ENCODE measurements around the gene KATNA1. TPM values are rescaled to one million over a fixed set of nuclear protein-coding genes. Genes with fewer than 3 reads are reported as not detected.
"Not testable (repeated sequence)": the region's sequence is repeated elsewhere in the genome, so short reads cannot be mapped to it uniquely, and the experiment has no call there.

Gene KATNA1
- total RNA-seq, 1 donor: 36.9 TPM

- TF ChIP-seq CTCF (IDR thresholded peaks at IDR 0.05; ENCODE audit: extremely low read depth, low read depth, low read length): no peak
- peaks cover 25% of the 10 kb centered on the region for H3K79me2 ChIP-seq (ENCODE audit: insufficient read depth, low read length)
- no peak overlapping the region for H3K4me3 ChIP-seq (ENCODE audit: insufficient read depth, low read length)
- H3K27me3 ChIP-seq (ENCODE audit: insufficient read depth, low read length): no peaks in the 10 kb centered on the region
- no peaks in the 10 kb centered on the region for H3K9me3 ChIP-seq (ENCODE audit: low read depth, low read length)
- no peaks in the 10 kb centered on the region for H3K4me1 ChIP-seq (ENCODE audit: insufficient read depth, low read length)
- no peak overlapping the region for H3K4me2 ChIP-seq (ENCODE audit: insufficient read depth, low read length)
- peaks cover 8% of the 10 kb centered on the region for H4K20me1 ChIP-seq (ENCODE audit: insufficient read depth, low read length)
- DNase-seq (ENCODE audit: insufficient read length, low spot score, missing footprints): no peak
- peaks cover 38% of the 10 kb centered on the region for H3K36me3 ChIP-seq (ENCODE audit: insufficient read depth, low read length)
- no peak overlapping the region for H3K27ac ChIP-seq (ENCODE audit: low read depth, low read length)
- H2AFZ ChIP-seq (ENCODE audit: low read length): no peak overlapping the region
These were observed 32.7 kb upstream of the KATNA1 start for GRCh38 chr6:149681209-149681608.

- H3K4me2 ChIP-seq (ENCODE audit: insufficient read depth, low read length): no peak overlapping the region
- H3K79me2 ChIP-seq (ENCODE audit: insufficient read depth, low read length): peaks cover 22% of the 10 kb centered on the region
- peaks cover 45% of the 10 kb centered on the region for H3K36me3 ChIP-seq (ENCODE audit: insufficient read depth, low read length)
- H3K9me3 ChIP-seq (ENCODE audit: low read depth, low read length): no peaks in the 10 kb centered on the region
- no peak for DNase-seq (ENCODE audit: insufficient read length, low spot score, missing footprints)
- H3K27me3 ChIP-seq (ENCODE audit: insufficient read depth, low read length): no peaks in the 10 kb centered on the region
- H4K20me1 ChIP-seq (ENCODE audit: insufficient read depth, low read length): peaks cover 8% of the 10 kb centered on the region
- H3K4me3 ChIP-seq (ENCODE audit: insufficient read depth, low read length): no peak overlapping the region
- H2AFZ ChIP-seq (ENCODE audit: low read length): no peak overlapping the region
- H3K4me1 ChIP-seq (ENCODE audit: insufficient read depth, low read length): no peaks in the 10 kb centered on the region
- H3K27ac ChIP-seq (ENCODE audit: low read depth, low read length): no peak overlapping the region
- no peak for TF ChIP-seq CTCF (IDR thresholded peaks at IDR 0.05; ENCODE audit: extremely low read depth, low read depth, low read length)
These were observed 32.0 kb upstream of the KATNA1 start for GRCh38 chr6:149680503-149680902.

GRCh38 chr6:149672265-149672664 lies 23.8 kb upstream of the KATNA1 start:
- H3K36me3 ChIP-seq (ENCODE audit: insufficient read depth, low read length): peaks cover 49% of the 10 kb centered on the region
- H3K79me2 ChIP-seq (ENCODE audit: insufficient read depth, low read length); H4K20me1 ChIP-seq (ENCODE audit: insufficient read depth, low read length); H3K9me3 ChIP-seq (ENCODE audit: low read depth, low read length); H3K27me3 ChIP-seq (ENCODE audit: insufficient read depth, low read length); H3K27ac ChIP-seq (ENCODE audit: low read depth, low read length); H3K4me1 ChIP-seq (ENCODE audit: insufficient read depth, low read length); DNase-seq (ENCODE audit: insufficient read length, low spot score, missing footprints); H3K4me2 ChIP-seq (ENCODE audit: insufficient read depth, low read length); H2AFZ ChIP-seq (ENCODE audit: low read length); H3K4me3 ChIP-seq (ENCODE audit: insufficient read depth, low read length): not testable (repeated sequence)

GRCh38 chr6:149660028-149660427 lies 11.5 kb upstream of the KATNA1 start:
- Histone ChIP-seq H3K27me3 (ENCODE audit: insufficient read depth, low read length) (no peaks in the 10 kb centered on the region), H3K4me2 (ENCODE audit: insufficient read depth, low read length) (no peak overlapping the region), H4K20me1 (ENCODE audit: insufficient read depth, low read length) (no peaks in the 10 kb centered on the region), H3K4me3 (ENCODE audit: insufficient read depth, low read length) (no peak overlapping the region), H2AFZ (ENCODE audit: low read length) (no peak overlapping the region), H3K27ac (ENCODE audit: low read depth, low read length) (no peak overlapping the region), H3K36me3 (ENCODE audit: insufficient read depth, low read length) (peaks cover 35% of the 10 kb centered on the region), H3K79me2 (ENCODE audit: insufficient read depth, low read length) (no peaks in the 10 kb centered on the region), H3K9me3 (ENCODE audit: low read depth, low read length) (no peaks in the 10 kb centered on the region), H3K4me1 (ENCODE audit: insufficient read depth, low read length) (no peaks in the 10 kb centered on the region)
- DNase-seq (ENCODE audit: insufficient read length, low spot score, missing footprints): no peak
- TF ChIP-seq CTCF (IDR thresholded peaks at IDR 0.05; ENCODE audit: extremely low read depth, low read depth, low read length): no peak
